ENCODE results near the gene KLK1. TPM values are rescaled to one million over a fixed set of nuclear protein-coding genes. Genes with fewer than 3 reads are reported as not detected.

Gene KLK1
- polyA plus RNA-seq, 3 donors = 0.66 to 0.72 TPM; not detected in 1

GRCh38 chr19:50779504-50780457 is 43.8 kb downstream of the KLK1 start:
- H2AFZ ChIP-seq (ENCODE audit: insufficient read depth, low read depth, low read length, poor library complexity, severe bottlenecking) = no peak overlapping the region
- no peak overlapping the region for H3K27ac ChIP-seq (ENCODE audit: low read depth in 1 of 2, low read length in 2 of 2)
- H3K9me3 ChIP-seq (replicated peaks in 1 of 2; ENCODE audit: control insufficient read depth in 1 of 2, insufficient read depth in 1 of 2, low read length in 2 of 2) = peaks cover 6 to 9% of the 10 kb centered on the region in 2 donors
- TF ChIP-seq CTCF (IDR thresholded peaks at IDR 0.05) = no peak
- peaks cover 15 to 45% of the 10 kb centered on the region in 2 donors for H3K27me3 ChIP-seq (ENCODE audit: control insufficient read depth in 2 of 2, insufficient read depth in 2 of 2, low read length in 2 of 2)
- Mint-ChIP-seq H3K27ac (no peak overlapping the region), H3K9me3 (peaks cover 2 to 17% (median 8%) of the 10 kb centered on the region in 7 donors), H3K4me3 (peak overlapping the region in 1 of 2 donors; percentile 79), H3K36me3 (no peaks in the 10 kb centered on the region), H3K4me1 (peaks cover 9% of the 10 kb centered on the region), H3K27me3 (ENCODE audit: low read depth in 3 of 3) (peaks cover 62 to 77% (median 72%) of the 10 kb centered on the region in 3 donors)
- no peaks in the 10 kb centered on the region for H3K4me1 ChIP-seq (ENCODE audit: control insufficient read depth in 1 of 2, insufficient read depth in 2 of 2, low read length in 2 of 2)
- no peak overlapping the region for H3K4me2 ChIP-seq (replicated peaks; ENCODE audit: extremely low read depth, low read length, poor library complexity, severe bottlenecking)
- whole genome bisulfite sequencing (ENCODE audit: insufficient coverage) = 60% methylated on average over 18 of the region's 25 CpGs
- intact Hi-C loops (cut with micrococcal nuclease) = loop anchor here (5.0 to 10.0 kb wide), 5 partner anchors 57 to 422 kb away; partner anchors contain the start of gene CLEC11A (in 1 of the 2)
- H3K79me2 ChIP-seq (ENCODE audit: insufficient read depth, low read length) = no peaks in the 10 kb centered on the region
- no peaks in the 10 kb centered on the region for H3K36me3 ChIP-seq (replicated peaks in 1 of 2; ENCODE audit: control insufficient read depth in 1 of 2, insufficient read depth in 2 of 2, low read length in 2 of 2)
- no peaks in the 10 kb centered on the region for H4K20me1 ChIP-seq (ENCODE audit: insufficient read depth, low read length)
- no peak for DNase-seq
- H3K4me3 ChIP-seq (replicated peaks in 1 of 3; ENCODE audit: low read depth in 2 of 3, low read length in 3 of 3) = no peak overlapping the region
- H3K9ac ChIP-seq (ENCODE audit: insufficient read depth, low read length, poor library complexity, severe bottlenecking) = no peak overlapping the region

- Mint-ChIP-seq H3K27me3 (ENCODE audit: low read depth in 3 of 3) (peaks cover 65 to 83% (median 75%) of the 10 kb centered on the region in 3 donors), H3K9me3 (peaks cover 2 to 17% (median 8%) of the 10 kb centered on the region in 7 donors), H3K27ac (no peak overlapping the region), H3K4me3 (peak overlapping the region in 1 of 2 donors; percentile 79), H3K36me3 (no peaks in the 10 kb centered on the region), H3K4me1 (peaks cover 9% of the 10 kb centered on the region)
- Histone ChIP-seq H3K9me3 (replicated peaks in 1 of 2; ENCODE audit: control insufficient read depth in 1 of 2, insufficient read depth in 1 of 2, low read length in 2 of 2) (peaks cover 6 to 9% of the 10 kb centered on the region in 2 donors), H3K4me1 (ENCODE audit: control insufficient read depth in 1 of 2, insufficient read depth in 2 of 2, low read length in 2 of 2) (no peaks in the 10 kb centered on the region), H3K27me3 (ENCODE audit: control insufficient read depth in 2 of 2, insufficient read depth in 2 of 2, low read length in 2 of 2) (peaks cover 15 to 45% of the 10 kb centered on the region in 2 donors), H4K20me1 (ENCODE audit: insufficient read depth, low read length) (no peaks in the 10 kb centered on the region), H3K9ac (ENCODE audit: insufficient read depth, low read length, poor library complexity, severe bottlenecking) (no peak overlapping the region), H2AFZ (ENCODE audit: insufficient read depth, low read depth, low read length, poor library complexity, severe bottlenecking) (no peak overlapping the region), H3K4me2 (replicated peaks; ENCODE audit: extremely low read depth, low read length, poor library complexity, severe bottlenecking) (no peak overlapping the region), H3K4me3 (replicated peaks in 1 of 3; ENCODE audit: low read depth in 2 of 3, low read length in 3 of 3) (no peak overlapping the region), H3K79me2 (ENCODE audit: insufficient read depth, low read length) (no peaks in the 10 kb centered on the region), H3K27ac (ENCODE audit: low read depth in 1 of 2, low read length in 2 of 2) (no peak overlapping the region), H3K36me3 (replicated peaks in 1 of 2; ENCODE audit: control insufficient read depth in 1 of 2, insufficient read depth in 2 of 2, low read length in 2 of 2) (no peaks in the 10 kb centered on the region)
- DNase-seq = no peak
- 65% methylated on average over 3 of the region's 7 CpGs for WGBS (ENCODE audit: insufficient coverage)
- intact Hi-C loops (cut with micrococcal nuclease) = no loop called here
- TF ChIP-seq CTCF (IDR thresholded peaks at IDR 0.05) = no peak
Observed at GRCh38 chr19:50778906-50779430, 44.6 kb downstream of the KLK1 start.
